ENCODE results near the gene ERI3. TPM values are rescaled to one million over a fixed set of nuclear protein-coding genes. Genes with fewer than 3 reads are reported as not detected.

Gene ERI3
- total and polyA plus RNA-seq, 2 of the 4 experiments (the other 2 are of a cell fraction), result 56.6 to 70.9 TPM

- Histone ChIP-seq H2BK20ac (ENCODE audit: low read depth, low read length) (no peak overlapping the region), H3K23ac (ENCODE audit: low read depth, low read length) (0 out of 2 replicates have a peak overlapping the region, but pooled peaks have one; percentile 47), H3K36me3 (ENCODE audit: control insufficient read depth, insufficient read depth, low read length) (peaks cover 43% of the 10 kb centered on the region), H4K91ac (ENCODE audit: insufficient read depth, low read depth, low read length) (no peak overlapping the region), H4K8ac (ENCODE audit: low read depth in 2 of 2, low read length in 2 of 2) (peak overlapping the region in 1 of 2 experiments; percentile 47; a peak in 1 of 4 replicates), H3K79me1 (ENCODE audit: low read depth in 1 of 2, low read length in 2 of 2) (peaks cover 0 to 17% of the 10 kb centered on the region in 2 experiments; a peak in 2 of 4 replicates), H3K4me1 (ENCODE audit: control insufficient read depth, insufficient read depth, low read length) (peaks cover 11% of the 10 kb centered on the region), H3K4ac (ENCODE audit: low read depth, low read length) (peak overlapping the region; percentile 66; the same call in 1 of the 2 replicates), H3K4me2 (ENCODE audit: low read depth, low read length) (0 out of 2 replicates have a peak overlapping the region, but pooled peaks have one; percentile 21), H3K4me3 (ENCODE audit: insufficient read depth, low read depth, low read length) (no peak overlapping the region), H3K9me1 (ENCODE audit: insufficient read depth, low read length) (peaks cover 8% of the 10 kb centered on the region), H4K5ac (ENCODE audit: low read depth, low read length) (no peak overlapping the region), H2BK5ac (ENCODE audit: low read depth, low read length, poor library complexity, severe bottlenecking) (peak overlapping the region; percentile 27), H2AFZ (replicated peaks; ENCODE audit: low read length, poor library complexity) (peak overlapping the region; percentile 71), H2BK15ac (ENCODE audit: low read depth, low read length) (no peak overlapping the region), H3K27ac (ENCODE audit: insufficient read depth, low read length) (peak overlapping the region; percentile 14; the same call in 1 of the 2 replicates), H2AK9ac (replicated peaks; ENCODE audit: low read depth, low read length, poor library complexity) (peak overlapping the region; percentile 73), H3K9me3 (ENCODE audit: control insufficient read depth, insufficient read depth, low read length) (no peaks in the 10 kb centered on the region), H4K20me1 (ENCODE audit: insufficient read depth, low read length) (peaks cover 12% of the 10 kb centered on the region), H3K27me3 (ENCODE audit: control insufficient read depth, insufficient read depth, low read length) (no peaks in the 10 kb centered on the region), H2BK120ac (ENCODE audit: low read depth, low read length) (no peak overlapping the region), H2AK5ac (ENCODE audit: low read depth, low read length) (peak overlapping the region; percentile 86; the same call in 1 of the 2 replicates), H3K14ac (replicated peaks; ENCODE audit: low read depth, low read length) (peak overlapping the region; percentile 50; the same call in 1 of the 2 replicates), H3K56ac (ENCODE audit: extremely low read depth, insufficient read depth, low read length) (no peak overlapping the region), H3K9ac (ENCODE audit: low read depth, low read length) (no peak overlapping the region), H3K18ac (ENCODE audit: low read depth, low read length) (no peak overlapping the region)
- in situ Hi-C loops (cut with MboI; ENCODE audit: low sequenced_read_pairs), result no loop called here
- DNase-seq (peak; percentile 89), ATAC-seq (ENCODE audit: low read depth) (peak; percentile 75)
- BruUV-seq (replicated peaks), result no TSS peak
- dilution Hi-C loops (cut with HindIII; ENCODE audit: low sequenced_read_pairs, unreplicated experiment), result no loop called here
- POLR2A ChIA-PET (ENCODE audit: unreplicated experiment), result interaction anchor here (0.6 kb wide), 1 partner anchor 104 kb away, joined by 3 read pairs; no protein-coding TSS in a partner anchor
- intact Hi-C loops (cut with micrococcal nuclease), result loop anchor here (1.0 kb wide), 1 partner anchor 433 kb away; no protein-coding TSS in a partner anchor
- CTCF ChIA-PET, result interaction anchor here (0.6 to 1.2 kb wide), 3 partner anchors 106 to 509 kb away, joined by 3 to 5 read pairs (median 4); no protein-coding TSS in a partner anchor
- 60% methylated on average over 7 of the region's 31 CpGs; no CpG with 5 or more reads in 1 of the 2 experiments for WGBS, 2 experiments (ENCODE audit: extremely low coverage in 2 of 2, insufficient read length in 1 of 2)
- TF ChIP-seq POLR2A (IDR thresholded peaks at IDR 0.05; ENCODE audit: low read depth, low read length), result no peak
- TF ChIP-seq, protein P1, sequence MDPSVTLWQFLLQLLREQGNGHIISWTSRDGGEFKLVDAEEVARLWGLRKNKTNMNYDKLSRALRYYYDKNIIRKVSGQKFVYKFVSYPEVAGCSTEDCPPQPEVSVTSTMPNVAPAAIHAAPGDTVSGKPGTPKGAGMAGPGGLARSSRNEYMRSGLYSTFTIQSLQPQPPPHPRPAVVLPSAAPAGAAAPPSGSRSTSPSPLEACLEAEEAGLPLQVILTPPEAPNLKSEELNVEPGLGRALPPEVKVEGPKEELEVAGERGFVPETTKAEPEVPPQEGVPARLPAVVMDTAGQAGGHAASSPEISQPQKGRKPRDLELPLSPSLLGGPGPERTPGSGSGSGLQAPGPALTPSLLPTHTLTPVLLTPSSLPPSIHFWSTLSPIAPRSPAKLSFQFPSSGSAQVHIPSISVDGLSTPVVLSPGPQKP (IDR thresholded peaks at IDR 0.05; ENCODE audit: borderline replicate concordance, low read depth, low read length), result no peak
- no peak for TF ChIP-seq RFX5 (IDR thresholded peaks at IDR 0.05; ENCODE audit: low read depth, low read length)
- no peak for TF ChIP-seq CEBPB (IDR thresholded peaks at IDR 0.05; ENCODE audit: low read depth, low read length)
- TF ChIP-seq, protein P2, sequence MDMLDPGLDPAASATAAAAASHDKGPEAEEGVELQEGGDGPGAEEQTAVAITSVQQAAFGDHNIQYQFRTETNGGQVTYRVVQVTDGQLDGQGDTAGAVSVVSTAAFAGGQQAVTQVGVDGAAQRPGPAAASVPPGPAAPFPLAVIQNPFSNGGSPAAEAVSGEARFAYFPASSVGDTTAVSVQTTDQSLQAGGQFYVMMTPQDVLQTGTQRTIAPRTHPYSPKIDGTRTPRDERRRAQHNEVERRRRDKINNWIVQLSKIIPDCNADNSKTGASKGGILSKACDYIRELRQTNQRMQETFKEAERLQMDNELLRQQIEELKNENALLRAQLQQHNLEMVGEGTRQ (IDR thresholded peaks at IDR 0.05; ENCODE audit: low read depth, low read length), result no peak
- no peak for TF ChIP-seq MAFK (IDR thresholded peaks at IDR 0.05; ENCODE audit: low read depth, low read length)
- TF ChIP-seq RAD21 (IDR thresholded peaks at IDR 0.05; ENCODE audit: low read length), result peak; percentile 6; the same call in 1 of the 2 replicates
- peak; percentile 36; the same call in 1 of the 2 replicates for TF ChIP-seq MXI1 (IDR thresholded peaks at IDR 0.05; ENCODE audit: borderline replicate concordance, low read depth, low read length)
- peak; percentile 82 for TF ChIP-seq BHLHE40 (IDR thresholded peaks at IDR 0.05; ENCODE audit: low read depth, low read length)
- no peak for TF ChIP-seq NFE2L2 (IDR thresholded peaks at IDR 0.05; ENCODE audit: low read depth, low read length)
- TF ChIP-seq RCOR1 (IDR thresholded peaks at IDR 0.05; ENCODE audit: insufficient replicate concordance, low read length), result no peak
- TF ChIP-seq, protein P3, sequence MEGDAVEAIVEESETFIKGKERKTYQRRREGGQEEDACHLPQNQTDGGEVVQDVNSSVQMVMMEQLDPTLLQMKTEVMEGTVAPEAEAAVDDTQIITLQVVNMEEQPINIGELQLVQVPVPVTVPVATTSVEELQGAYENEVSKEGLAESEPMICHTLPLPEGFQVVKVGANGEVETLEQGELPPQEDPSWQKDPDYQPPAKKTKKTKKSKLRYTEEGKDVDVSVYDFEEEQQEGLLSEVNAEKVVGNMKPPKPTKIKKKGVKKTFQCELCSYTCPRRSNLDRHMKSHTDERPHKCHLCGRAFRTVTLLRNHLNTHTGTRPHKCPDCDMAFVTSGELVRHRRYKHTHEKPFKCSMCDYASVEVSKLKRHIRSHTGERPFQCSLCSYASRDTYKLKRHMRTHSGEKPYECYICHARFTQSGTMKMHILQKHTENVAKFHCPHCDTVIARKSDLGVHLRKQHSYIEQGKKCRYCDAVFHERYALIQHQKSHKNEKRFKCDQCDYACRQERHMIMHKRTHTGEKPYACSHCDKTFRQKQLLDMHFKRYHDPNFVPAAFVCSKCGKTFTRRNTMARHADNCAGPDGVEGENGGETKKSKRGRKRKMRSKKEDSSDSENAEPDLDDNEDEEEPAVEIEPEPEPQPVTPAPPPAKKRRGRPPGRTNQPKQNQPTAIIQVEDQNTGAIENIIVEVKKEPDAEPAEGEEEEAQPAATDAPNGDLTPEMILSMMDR (conservative IDR thresholded peaks at IDR 0.05; ENCODE audit: low read depth, low read length), result peak; percentile 36
- TF ChIP-seq FOS (IDR thresholded peaks at IDR 0.05; ENCODE audit: low read depth, low read length), result peak; percentile 66
- TF ChIP-seq CHD1 (IDR thresholded peaks at IDR 0.05; ENCODE audit: low read depth, low read length), result no peak
Measured at GRCh38 chr1:44220001-44220751, 134.9 kb downstream of the ERI3 start.

Data from IMR-90 (cell line).